ENCODE results near the gene CCDC126. TPM values are rescaled to one million over a fixed set of nuclear protein-coding genes. Genes with fewer than 3 reads are reported as not detected.

Gene CCDC126
- total and polyA plus RNA-seq, 2 experiments from 2014 or later: 5.7 to 6.6 TPM

Small RNAs within 50 kb of the gene (small RNA-seq; reads per million reads assigned to genes)
- gene AC006026.2 (ENCODE audit: low replicate concordance): not detected

Other genes starting within 250 kb of the CCDC126 start
- gene IGF2BP3, start 126.9 kb upstream of the CCDC126 start, total RNA-seq (2014; rRNA removed; shearing (Covaris generic)): 183 and 209 TPM in 2 replicates
- gene IGF2BP3, start 126.9 kb upstream of the CCDC126 start, polyA plus RNA-seq (2016; fragmentation: Nextera tagmentation; extraction: Ambion mirVana): 47.1 and 52.0 TPM in 2 replicates
- 82.6 and 118 TPM in 2 replicates for gene TRA2A, start 65.4 kb upstream of the CCDC126 start, total RNA-seq (2014; rRNA removed; shearing (Covaris generic))
- gene TRA2A, start 65.4 kb upstream of the CCDC126 start, polyA plus RNA-seq (2016; fragmentation: Nextera tagmentation; extraction: Ambion mirVana): 271 and 274 TPM in 2 replicates
- gene FAM221A, start 82.8 kb downstream of the CCDC126 start, total RNA-seq (2014; rRNA removed; shearing (Covaris generic)): 29.9 and 31.4 TPM in 2 replicates
- 31.9 and 35.7 TPM in 2 replicates for gene FAM221A, start 82.8 kb downstream of the CCDC126 start, polyA plus RNA-seq (2016; fragmentation: Nextera tagmentation; extraction: Ambion mirVana)
- 0.31 and 0.43 TPM in 2 replicates for gene STK31, start 112.8 kb downstream of the CCDC126 start, total RNA-seq (2014; rRNA removed; shearing (Covaris generic))
- gene STK31, start 112.8 kb downstream of the CCDC126 start, polyA plus RNA-seq (2016; fragmentation: Nextera tagmentation; extraction: Ambion mirVana): 0.14 and 0.55 TPM in 2 replicates